Endometrial microvascular endothelial cells (primary cell): ENCODE data around the gene SLC22A4. TPM values are rescaled to one million over a fixed set of nuclear protein-coding genes. Genes with fewer than 3 reads are reported as not detected.

ENCODE experiments used
- in situ Hi-C: cut with HindIII; loops from 2 replicates; pipeline ENCODE4 v1.10.0; 2017; ENCODE audit warnings: low sequenced_read_pairs, low pct_unique_long_range_greater_than_20kb; ENCODE audit errors: inconsistent ontology term
- total RNA-seq: library from RNA; depleted of rRNA; stranded (reverse); fragments of >200 nt; gene quantifications from one replicate; pipeline ENCODE4 v1.2.3, GENCODE V29; 2015; ENCODE audit errors: inconsistent ontology term

SLC22A4 gene
- total RNA-seq, 1 donor from 2014 or later = 8.5 TPM

DNA sequence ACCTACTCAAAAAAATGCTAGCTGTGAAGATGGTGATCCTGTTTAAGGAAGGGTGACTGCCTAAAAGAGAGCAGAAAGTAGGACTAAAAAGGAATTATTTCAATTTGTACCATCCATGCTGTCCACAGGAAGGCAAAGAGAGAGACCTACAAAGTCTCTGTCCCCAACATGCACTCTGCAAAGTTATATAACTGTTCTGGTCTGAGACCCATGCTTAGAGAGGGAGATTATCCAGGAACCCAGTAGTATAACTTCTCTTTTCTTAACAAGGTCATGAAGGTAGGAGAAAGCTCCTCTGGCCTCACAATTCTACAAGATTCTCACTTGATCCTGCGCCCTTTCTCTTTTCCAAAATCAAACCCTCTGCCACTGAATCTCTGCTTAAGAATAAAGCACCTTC lies 25.8 kb downstream of the SLC22A4 start:
- in situ Hi-C loops = no loop called here

DNA sequence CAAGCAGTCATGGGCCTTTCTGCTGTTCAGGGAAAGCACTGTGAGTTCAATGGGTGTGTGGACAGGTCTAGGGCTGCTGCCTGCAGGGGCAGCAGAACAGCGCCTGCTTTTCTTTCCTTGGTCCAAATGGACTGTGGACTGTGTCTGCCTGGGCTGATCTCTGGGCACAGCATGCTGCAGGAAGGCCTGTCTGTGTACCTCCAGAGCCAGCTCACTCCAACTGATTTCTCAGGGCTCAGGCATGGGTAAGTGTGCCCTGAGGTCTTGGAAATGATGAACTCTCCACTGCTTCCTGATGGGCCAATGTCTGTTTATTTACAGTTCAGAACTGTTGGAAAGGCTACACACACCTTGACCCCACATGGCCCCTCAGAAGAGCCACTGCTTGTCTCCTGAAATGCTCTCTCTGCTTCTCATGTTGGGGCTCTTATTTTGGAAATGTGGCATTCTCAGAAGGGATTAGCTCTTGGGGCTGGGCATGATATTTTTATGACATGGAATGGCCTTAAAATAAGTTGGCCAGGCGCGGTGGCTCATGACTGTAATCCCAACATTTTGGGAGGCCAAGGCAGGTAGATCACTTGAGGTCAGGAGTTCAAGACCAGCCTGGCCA lies 27.0 kb downstream of the SLC22A4 start:
- in situ Hi-C loops = no loop called here

DNA sequence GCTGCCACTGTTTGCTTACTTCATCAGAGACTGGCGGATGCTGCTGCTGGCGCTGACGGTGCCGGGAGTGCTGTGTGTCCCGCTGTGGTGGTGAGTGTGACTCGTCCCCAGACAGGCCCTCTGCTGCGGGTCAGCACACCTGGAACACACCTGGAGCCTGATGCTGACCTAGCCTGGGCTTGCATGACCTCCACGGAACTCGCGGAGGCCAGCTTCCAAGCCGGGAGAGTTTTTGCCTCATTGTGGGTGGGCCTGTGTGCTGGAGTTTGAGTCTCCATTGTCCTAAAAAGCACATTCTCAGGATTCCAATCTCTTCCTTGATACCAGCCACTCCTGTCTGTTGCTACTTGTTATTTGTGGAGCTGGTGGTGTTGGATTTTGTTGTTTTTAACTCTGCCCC lies 28.1 kb downstream of the SLC22A4 start:
- in situ Hi-C loops = no loop called here

DNA sequence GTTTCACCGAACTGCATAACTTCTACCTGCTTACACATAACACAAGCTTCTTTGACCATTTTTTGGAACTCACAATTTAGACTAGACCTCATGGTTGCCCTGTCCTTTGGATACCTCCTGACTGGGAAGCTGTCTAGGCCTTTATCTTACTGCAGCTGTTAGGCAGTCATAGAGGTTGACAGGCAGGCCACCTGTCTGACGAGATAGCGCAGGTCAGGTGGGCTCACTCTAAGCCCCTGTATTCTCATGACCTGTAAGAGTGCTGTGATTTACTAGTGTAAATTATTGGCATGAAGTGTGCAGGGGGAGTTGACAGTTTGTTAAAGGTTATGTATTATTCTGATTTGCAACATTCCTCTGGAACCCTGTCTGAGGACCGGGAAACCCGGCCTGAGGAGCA lies 29.0 kb downstream of the SLC22A4 start:
- in situ Hi-C loops = no loop called here

DNA sequence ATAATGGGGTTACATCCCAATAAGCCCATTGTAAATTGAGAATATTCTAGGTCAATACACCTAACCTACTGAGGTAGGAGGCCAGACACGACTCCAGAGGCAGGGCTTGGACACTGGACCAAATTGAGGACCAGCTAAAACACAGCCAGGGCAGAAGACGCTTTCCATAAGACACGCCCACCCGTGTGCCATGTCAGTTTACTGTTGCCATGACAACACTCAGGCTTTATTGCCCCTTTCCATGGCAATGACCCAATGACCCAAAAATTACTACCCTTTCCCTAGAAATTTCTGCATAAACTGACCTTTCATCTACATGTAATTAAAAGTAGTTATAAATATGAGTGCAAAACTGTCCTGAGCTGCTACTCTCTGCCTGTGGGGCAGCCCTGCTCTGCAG lies 31.5 kb downstream of the SLC22A4 start:
- in situ Hi-C loops = no loop called here

DNA sequence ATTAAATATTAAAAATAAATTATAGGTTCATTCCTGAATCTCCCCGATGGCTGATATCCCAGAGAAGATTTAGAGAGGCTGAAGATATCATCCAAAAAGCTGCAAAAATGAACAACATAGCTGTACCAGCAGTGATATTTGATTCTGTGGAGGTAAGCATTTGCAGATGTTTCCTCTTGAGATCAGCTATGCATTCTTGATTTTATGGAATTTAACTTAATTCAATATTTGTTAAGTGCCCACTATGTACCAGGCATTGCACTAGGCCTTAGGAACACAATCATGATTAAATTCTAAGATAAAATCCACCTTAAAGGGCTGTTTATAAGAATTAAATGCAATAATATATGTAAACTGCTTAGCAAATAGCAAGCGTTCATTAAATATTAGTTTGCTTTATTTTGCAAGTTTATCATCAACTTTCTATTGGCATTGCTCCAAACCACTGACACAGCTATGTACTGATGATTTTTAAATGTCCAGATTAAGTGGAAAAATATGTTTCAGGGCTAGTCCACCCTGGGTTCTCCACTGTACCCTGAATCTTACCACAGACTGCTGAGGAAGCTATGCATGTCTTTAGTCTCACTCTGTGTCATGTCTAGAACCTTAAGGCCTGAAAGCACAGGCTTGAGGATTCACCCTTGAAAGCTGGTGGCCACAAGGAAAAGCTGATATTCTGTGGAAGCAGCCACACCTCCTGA lies 33.2 kb downstream of the SLC22A4 start:
- in situ Hi-C loops = no loop called here

DNA sequence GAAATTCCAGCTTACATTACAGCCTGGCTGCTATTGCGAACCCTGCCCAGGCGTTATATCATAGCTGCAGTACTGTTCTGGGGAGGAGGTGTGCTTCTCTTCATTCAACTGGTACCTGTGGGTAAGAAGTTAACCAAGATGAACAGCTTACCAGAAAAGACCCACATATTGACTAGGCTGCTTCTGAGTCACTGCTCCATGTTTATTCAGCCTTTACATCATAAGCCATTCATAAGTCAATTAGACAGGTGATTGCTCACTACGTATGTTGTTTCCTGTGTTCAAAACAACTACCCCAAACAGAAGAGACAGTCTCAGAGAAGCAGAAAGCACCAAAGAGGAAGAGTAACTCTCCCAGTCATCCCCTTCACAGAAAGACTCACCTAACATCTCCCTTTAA lies 40.6 kb downstream of the SLC22A4 start:
- in situ Hi-C loops = no loop called here

DNA sequence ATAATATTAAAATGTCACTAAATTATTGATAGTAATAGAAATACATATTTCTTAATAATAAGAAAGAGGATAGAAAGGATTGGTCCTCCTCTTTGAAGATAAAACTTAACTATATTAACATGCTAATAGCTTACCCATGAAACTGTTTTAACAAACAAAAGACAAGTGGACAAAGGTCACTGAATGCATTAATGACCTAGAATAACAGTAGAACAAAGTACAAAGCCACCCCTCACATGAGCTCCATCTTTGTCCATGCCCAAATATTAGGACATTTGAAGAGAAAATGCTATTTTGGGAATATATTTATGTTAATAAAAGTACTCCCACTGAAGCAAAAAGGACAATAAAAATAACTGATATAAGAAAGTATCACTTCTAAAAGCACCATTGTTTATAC lies 41.2 kb downstream of the SLC22A4 start:
- in situ Hi-C loops = no loop called here

DNA sequence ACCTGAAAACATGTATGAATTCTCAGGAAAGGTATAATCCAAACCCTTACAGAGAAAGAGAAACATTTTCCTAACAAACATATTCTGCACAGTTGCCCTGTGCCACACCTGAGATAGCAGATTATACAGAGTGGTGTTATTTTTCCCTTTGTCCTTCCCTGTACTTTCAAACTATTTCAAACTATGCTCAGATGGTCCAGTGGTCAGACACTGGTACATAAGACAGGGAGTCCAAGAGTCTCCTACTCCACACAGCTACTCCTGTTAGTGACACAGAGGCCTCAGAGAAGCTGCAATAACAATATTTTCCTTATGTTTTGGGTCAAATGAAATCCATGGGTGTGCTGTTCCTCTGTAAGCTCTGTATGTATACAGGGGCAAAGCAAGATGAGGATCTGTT lies 45.3 kb downstream of the SLC22A4 start:
- in situ Hi-C loops = no loop called here

DNA sequence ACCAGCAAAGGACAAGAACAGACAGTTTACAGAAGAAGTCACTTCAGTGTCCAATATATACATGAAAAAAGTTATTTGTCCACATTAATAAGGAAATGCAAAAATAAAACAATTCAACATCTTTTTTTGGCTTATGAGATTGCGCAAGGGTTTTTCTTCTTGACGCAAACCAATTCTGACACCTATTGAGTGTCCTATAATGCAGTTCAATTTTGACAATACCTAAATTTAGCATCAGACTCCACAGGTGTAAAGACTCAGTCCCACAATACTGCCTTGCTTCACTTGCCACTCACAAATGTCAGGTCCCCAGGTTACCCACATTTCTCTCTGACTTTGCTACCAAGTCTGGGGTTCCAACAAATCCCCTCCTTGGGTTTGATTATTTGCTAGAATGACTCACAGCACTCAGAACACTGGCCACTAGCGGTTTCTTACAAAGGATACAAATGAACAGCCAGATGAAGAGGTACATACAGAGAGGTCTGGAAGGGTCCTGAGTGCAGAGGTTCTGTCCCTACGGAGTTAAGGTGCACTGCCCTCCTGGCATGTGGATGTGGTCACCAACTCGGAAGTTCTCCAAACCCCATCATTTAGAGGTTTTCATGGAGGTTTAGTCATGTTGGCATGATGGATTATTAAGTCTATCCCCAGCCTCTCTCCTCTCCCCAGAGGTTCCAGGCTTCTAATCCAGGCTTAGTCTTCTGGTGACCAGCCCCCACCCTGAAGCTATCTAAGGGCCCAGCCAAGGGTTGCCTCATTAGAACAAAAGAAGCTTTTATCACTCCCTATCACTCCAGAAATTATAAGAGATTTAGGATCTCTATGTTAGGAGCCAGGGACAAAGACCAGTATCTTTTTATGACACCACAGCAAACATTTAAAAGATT lies 48.3 kb downstream of the SLC22A4 start:
- in situ Hi-C loops = no loop called here

DNA sequence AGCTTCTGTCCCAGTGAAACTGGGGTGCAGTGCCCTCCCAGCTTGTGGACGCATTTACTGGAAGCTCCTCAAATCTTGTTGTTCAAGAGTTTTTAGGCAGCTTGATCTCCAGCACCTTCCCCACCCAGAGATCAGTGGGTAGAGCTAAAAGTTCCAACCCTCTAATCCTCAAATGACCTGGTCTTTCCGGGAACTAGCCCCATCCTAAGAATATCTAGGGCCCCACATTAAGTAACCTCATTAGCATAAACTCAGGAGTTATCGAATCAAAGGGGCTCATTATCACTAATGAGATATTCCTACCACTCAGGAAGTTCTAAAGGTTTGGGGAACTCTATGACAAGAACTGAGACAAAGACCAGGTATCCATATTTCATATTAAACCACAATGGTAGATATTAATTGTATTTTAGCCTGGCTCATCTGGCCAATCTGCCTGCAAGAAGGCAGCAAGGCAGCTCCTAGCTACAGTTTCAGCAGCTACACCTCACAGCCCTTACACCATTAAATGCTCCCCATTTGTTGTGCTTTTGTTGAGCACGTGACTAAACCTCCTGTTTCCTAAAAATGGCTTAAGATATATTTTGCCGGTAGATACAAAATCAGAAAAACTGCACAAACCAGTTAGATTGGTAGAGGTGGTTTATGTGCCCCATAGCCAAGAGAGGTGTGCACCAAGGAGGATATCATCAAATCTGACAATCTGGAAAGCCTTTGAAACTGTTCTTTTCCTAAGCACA lies 50.8 kb downstream of the SLC22A4 start:
- in situ Hi-C loops = no loop called here

DNA sequence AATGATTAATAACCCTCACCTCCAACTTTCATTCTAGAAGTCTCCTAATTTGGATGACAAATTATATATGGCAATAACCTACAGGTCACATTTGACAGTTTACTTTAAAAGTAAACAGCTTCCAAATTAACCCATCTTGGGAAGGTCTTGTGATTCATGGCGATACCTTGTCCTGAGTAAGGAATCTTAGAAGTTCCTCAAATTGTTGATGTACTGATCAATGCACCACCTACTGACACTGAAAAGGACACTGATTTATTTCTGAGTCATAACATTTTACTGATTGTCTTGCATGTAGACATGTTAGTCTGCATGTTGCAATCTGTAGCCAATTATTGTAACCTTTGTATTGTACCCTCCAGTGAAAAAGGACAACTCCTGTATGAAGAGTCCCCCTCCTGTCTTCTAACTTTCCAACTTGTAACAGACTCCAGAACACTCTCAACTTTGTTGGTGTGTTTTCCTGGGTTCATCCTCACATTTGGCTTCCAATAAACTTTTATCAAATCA lies 59.3 kb downstream of the SLC22A4 start:
- in situ Hi-C loops = no loop called here

DNA sequence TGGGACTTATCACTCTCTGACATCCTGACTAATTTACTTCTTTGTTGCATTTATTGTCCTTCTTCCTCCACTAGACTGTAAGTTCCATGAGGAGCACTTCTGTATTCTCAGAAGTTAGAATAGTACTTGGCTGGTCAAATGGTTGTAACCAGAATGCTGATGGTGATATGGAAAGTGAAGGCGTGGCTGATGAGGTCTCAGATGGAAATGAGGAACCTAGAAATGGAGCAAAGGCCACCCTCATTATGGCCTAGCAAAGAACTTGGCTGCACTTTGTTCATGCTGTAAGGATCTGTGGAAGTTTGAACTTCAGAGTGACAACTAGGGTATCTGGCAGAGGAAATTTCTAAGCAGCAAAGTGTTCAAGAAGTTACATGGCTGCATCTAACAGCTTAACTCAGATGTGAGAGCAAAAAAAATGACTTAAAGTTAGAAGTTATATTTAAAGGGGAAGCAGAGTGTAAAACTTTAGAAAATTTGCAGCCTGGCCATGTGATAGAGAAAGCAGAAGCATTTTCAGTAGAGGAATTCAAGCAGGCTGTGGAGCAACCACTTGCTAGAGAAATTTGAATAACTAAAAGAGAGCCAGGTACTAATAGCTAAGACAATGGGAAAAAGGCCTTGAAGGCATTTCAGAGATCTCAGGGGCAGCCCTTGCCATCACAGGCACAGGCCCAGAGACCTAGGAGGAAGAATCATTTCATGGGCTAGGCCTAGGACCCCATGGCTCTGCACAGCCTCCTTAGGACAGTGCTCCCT lies 60.4 kb downstream of the SLC22A4 start:
- in situ Hi-C loops = no loop called here

DNA sequence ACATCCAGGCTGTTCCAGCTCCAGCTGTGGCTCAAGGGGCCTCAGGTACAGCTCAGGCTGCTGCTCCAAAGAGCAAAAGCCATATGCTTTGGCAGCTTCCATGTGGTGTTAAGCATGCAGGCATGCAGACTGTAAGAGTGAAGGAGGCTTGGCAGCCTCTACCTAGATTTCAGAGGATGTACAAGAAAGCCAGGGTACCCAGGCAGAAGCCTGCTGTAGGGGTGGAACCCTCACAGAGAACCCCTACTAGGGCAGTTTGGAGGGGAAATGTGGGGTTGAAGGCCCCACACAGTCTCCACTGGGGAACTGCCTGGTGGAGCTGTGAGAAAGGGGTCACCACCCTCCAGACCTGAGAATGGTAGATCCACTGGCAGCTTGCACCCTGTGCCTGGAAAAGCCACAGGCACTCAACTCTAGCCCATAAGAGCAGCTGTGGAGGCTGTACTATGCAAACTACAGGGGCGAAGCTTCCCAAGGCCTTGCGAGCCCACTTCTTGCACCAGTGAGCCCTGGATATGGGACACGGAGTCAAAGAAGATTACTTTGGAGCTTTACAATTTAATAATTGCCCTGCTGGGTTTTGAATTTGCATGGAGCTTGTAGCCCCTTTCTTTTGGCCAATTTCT lies 61.1 kb downstream of the SLC22A4 start:
- in situ Hi-C loops = no loop called here

DNA sequence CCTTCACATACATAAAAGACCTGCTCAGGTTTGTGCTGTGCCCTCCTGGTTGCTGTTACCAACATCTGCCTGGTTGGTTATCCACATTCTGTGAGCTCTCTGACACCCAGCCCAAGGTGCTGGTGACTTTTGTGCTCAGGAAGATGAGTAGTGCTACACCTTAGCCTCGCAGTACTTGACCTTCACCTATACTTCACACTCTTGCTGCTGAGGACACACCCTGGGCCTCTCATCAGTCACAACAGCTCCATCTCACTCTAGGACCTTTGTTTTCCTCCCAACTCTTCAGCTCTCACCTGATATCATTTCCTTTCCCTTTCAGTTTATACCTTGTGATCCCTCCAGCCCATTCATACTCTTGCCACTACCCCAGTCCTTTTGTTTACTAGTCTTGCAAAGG lies 64.6 kb downstream of the SLC22A4 start:
- in situ Hi-C loops = no loop called here

DNA sequence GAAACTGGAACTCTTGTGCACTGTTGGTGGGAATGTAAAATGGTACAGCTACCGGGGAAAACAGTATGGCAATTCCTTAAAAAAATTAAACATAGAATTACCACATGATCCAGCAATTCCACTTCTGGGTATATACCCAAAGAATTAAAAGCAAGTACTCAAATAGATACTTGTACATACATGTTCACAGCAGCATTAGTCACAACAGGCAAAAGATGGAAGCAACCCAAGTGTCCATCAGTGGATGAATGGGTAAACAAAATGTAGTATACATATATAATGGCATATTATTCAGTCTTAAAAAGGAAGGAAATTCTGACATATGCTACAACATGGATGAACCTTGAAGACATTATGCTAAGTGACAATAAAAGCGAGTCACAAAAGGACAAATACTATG lies 67.9 kb downstream of the SLC22A4 start:
- in situ Hi-C loops = no loop called here

DNA sequence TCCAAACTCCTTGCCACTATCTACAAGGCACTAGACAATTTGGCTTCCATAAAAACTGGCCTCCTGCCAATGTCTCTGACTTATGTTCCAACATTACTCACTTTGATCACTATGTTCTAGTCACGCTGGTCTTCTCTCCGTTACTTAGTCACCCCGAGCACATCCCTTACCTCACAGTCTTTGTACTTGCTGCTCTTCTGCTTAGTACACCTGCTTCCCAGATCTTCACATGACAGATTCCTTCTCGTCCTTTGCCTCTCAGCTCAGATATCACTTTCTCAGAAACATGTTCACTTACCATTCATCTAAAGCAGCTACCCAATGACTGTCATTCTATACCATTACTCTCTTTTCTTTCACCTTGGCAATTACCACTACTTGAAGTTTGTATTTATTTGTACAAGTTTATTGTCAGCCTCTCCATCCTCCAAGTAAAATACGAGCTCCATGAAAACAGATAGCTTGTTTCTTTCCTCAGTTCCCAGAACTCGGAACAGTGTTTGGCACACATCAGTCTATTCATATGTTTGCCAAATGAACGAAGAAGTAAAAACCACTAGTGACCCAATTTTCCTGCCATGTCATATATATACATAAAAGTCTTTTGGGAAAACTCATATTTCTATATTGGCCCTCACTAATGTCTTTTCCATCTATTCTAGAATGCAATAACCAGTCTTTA lies 69.4 kb downstream of the SLC22A4 start:
- in situ Hi-C loops = no loop called here

DNA sequence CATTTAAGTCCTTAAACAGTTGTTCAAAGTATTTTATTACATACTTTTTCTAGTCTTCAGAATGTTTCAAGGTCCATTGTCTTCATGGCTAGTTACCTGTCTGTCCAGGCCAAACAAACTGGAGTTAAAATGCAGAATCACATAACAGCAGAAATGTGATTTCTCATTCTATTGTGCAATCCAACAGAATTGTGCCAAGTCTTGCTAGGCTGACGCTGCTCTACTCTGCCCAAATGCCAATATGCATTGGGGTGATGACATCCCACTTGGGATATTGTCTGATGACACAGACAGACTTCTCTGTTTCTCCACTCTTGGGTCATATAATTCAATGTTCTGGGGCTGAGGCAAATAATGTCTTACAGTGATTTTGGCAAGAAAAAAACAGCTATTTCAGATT lies 70.1 kb downstream of the SLC22A4 start:
- in situ Hi-C loops = no loop called here
